ENCODE results near the gene E2F7.

The E2F7 gene

DNA sequence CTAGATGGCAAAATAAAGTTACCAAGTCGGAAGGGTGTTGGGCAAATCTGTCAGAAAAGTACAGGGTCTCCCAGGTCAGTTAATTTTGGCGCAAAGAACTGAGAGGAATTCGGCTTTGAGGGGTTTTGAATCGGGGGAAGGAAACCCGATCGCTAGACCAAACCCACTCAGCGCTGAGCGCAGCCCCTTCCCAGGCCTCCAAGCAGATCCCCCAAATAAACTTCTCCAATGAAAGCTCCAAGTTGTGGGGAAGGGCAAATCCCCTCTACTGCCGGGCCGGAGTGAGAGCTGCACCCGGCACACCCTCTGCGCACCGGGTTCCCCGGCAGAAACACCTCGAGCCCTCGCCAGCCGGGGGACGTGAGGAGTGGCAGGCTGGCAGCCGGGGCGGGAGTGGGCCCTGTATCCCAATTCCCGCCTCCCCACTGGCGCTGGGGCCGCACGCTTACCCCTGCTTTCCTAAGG is 441 bp downstream of the E2F7 start:
- no peak for DNase-seq (ENCODE audit: low read depth)

DNA sequence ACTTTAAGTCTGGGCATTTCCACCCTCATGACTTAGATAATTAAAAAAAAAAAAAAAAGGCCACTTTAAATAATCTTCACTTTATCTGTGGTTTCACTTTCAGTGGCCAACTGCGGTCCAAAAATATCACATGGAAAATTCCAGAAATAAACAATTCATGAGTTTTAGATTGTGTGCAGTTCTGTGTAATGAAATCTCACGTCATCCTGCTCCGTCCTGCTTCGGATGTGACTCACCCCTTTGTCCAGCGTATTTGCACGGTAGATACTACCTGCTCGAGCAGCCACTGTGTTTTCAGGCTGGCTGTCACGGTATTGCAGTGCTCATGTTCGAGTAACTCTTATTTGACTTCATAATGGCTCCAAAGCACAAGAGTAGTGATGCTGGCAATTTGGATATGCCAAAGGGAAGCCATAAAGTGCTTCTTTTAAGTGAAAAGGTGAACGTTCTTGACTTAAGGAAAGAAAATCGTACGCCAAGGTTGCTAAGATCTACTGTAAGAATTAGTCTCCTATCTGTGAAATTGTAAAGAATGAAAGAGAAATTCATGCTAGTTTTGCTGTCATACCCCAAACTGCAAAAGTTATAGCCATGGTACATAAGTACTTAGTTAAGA is 2.4 kb downstream of the E2F7 start:
- DNase-seq (ENCODE audit: low read depth), result no peak

DNA sequence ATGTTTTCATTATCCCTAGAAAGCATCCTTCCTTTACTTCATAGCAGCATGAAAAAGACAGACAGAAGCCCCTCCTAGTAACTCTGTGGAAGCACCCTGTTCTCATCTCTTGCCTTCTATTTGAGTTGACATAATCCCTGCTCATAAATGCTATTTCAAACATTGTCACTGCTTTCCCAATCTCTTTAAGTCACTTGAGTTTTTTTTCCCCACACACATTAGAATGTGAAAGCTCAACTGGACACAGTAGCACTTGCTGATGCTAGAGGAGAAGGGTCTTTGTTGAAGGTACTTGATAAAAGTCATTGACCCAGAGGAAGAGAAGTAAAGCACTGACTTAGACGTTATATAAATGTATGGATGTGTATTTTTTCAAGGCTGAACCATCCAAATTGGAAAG is 3.0 kb downstream of the E2F7 start:
- no peak for DNase-seq (ENCODE audit: low read depth)

DNA sequence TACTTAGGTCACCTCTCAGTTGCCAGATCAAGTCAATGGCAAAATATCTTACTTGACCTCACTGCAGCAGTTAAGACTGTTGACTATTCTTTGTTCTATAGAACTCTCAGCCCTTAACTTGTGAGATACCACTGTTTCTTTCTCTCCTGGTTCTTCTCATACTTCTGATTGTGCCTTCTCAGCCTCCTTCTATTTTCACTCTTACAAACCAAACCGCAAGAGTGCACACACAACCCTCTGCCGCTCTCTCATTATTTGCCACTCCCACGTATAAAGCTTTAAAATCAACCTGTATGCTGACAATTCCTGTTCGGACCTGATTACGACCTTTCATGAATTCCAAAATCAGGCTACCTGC is 4.5 kb downstream of the E2F7 start:
- DNase-seq (ENCODE audit: low read depth), result no peak

- DNase-seq (ENCODE audit: low read depth), result no peak
Observed at GRCh38 chr12:77060136-77060882, 5.1 kb downstream of the E2F7 start.

DNA sequence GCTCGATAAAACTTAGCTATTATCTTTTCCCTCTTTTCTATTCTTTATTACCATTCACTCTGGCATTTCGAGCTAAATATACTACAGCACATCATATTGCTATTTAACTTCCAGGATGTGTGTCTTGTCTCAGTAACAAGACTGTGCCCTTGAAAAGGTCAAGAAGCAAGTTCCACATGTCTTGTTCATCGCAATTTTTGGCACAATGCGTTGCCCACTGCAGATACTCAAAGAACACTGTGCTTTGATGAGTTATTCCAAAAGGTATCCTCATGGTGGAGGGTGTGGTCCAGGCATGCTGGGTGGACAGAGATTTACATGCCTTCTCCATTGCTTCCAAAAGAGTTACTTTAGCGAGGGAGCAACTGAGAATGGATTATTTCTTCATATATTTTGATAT is 6.6 kb downstream of the E2F7 start:
- DNase-seq (ENCODE audit: low read depth), result no peak

DNA sequence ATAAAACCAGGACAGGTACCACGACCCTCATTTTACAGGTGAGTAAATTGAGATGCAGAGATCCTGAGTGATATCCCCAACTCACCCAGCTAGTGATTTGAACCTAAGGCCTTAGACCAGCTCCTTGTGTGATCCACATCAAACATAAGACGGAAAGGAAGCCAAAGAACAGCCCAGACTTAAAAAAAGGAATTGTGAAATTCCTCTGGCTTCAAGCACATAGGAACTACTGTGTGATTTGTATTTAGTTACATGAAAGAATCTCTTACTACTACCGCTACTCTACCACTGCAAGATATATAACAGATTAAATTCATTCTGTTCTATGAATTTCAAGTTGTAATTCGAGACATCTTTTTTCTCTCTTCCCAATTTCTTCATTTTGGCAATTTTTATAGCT is 10.5 kb downstream of the E2F7 start:
- no peak for DNase-seq (ENCODE audit: low read depth)

DNA sequence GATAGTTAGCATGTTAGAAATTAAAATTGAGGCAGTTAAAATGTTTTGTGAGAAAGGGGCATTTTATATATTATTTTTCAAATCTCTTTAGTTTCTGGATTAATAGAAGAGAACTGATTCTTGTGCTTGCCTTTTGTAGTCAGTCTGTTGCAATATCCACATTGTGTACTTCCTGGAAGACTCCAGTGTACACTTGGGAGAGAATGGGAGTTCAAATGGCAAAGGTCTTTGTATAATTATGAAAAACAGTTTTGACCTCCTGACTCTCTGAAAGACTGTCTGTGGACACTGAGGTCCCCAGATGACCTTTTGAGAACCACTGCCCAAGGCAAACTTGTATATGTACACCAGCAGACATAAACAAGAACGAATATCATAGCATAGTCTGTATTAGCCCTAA is 12.1 kb downstream of the E2F7 start:
- DNase-seq (ENCODE audit: low read depth), result no peak

- DNase-seq (ENCODE audit: low read depth), result no peak
Observed at GRCh38 chr12:77049767-77050353, 15.5 kb downstream of the E2F7 start.

GRCh38 chr12:77047341-77048109 is 17.8 kb downstream of the E2F7 start:
- no peak for DNase-seq (ENCODE audit: low read depth)

DNA sequence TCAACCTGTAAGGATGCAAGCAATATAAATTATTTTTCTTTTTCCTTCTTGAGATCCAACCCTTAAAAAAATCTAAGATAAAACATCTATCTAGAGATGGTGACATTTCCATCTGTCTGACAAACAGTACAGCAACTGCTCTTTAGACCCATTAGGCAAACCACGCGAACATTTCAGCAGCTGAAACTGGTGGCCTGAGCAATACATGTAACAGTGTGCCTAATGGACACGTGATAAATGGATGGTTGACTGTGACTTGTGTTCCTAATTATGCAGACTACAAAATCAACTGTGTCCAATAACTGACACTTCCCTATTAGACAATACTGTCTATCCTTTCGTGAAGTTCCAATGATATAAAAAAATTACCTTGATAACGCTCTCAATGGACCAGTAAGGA is 18.9 kb downstream of the E2F7 start:
- no peak for DNase-seq (ENCODE audit: low read depth)

DNA sequence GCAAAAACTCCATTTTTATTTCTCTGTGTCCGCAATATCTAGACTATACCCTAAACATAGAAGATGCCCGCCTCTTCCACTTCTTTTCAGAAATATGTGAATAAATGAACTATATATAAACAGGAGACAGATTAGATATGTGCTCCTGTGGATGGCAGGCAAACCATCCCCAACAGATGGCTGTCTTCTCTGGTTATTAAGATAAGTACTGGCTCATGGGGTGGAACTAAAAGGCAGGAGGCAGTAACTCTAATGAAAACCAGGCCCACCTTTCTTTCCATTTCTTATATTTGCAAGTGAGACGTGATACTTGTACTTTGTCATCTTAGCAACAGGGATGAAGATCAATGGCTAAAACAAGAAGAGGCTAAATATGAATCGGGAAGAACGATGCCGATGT is 20.2 kb downstream of the E2F7 start:
- DNase-seq (ENCODE audit: low read depth), result no peak

- no peak for DNase-seq (ENCODE audit: low read depth)
Observed at GRCh38 chr12:77044721-77045120, 20.6 kb downstream of the E2F7 start.

DNA sequence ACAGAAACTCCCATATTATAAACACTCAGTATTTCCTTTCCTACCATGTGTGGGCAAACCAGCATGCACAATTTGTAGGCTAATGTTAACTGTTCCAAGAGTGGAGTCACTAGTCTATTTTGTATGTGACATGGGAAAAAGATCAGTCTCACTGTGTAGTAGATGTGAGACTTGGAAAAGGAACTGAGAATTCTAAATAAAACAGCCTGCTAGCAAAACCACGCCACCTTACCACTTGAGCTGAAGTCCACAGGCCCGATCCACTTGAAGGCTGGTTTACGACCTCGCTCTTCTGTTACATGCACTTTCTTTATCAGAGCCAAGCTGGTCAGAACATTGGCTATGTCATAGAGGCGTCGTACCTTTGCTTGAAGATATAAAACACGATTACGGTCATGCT is 22.5 kb downstream of the E2F7 start:
- DNase-seq (ENCODE audit: low read depth), result no peak

GRCh38 chr12:77040231-77040630 is 25.1 kb downstream of the E2F7 start:
- DNase-seq (ENCODE audit: low read depth), result no peak

- no peak for DNase-seq (ENCODE audit: low read depth)
Observed at GRCh38 chr12:77035226-77035625, 30.1 kb downstream of the E2F7 start.

DNA sequence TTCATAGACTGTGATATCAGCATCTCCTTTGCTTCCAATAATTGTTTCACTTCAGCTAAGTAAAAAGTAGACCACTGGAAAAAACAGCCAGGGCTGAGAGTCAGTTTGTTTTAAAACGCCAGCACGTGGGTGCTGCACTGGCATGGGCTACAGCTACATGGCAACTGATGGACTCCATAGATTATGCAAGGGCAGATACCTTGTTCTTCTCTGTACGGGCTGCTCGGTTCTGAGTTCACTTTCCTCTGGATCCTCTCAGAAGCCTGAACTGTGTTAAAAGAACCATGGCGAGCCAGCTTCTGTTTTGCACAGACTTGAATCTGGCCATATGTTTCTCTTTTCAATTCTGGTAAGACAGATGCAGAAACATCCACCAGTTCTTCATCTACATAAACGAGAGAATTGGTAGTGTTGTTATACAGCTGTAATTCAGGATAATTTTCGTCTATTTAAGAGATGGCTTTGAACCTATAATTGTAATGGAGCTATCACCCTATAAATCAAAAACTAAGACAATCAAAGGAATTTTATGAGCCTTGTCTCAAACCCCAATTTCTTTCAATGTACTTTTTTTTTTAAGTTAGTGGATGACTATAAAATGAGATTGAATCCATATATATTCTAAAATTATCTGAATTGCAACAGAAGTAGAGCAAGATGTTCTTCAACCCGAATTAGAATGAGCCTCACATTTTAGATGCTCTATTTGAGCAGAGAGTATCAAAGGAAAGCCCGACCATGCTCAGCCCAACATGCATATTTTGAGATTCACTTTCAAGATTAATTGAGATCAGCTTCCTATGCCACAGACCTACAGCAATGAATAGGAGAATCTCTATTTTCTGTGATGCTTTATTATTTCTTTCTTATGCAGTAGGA is 31.5 kb downstream of the E2F7 start:
- DNase-seq (ENCODE audit: low read depth), result no peak

DNA sequence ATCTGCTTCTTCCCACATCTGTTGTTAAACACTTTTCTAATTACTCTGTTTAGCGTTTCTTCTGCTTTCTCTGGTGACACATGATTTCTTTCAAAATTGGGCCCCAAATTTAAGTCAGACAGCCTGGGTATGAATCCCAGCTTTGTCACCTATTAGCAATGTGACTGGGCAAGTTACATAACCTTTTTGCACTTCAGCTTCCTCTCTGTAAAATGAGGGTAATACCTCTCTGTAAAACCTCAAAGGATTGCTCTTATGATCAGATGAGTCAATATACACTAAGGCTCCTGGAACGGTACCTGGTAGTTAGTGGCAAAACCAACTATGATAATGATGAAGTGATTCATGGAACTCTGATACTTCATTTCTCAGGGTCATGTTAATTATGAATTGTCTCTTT is 33.0 kb downstream of the E2F7 start:
- no peak for DNase-seq (ENCODE audit: low read depth)

- DNase-seq (ENCODE audit: low read depth), result no peak
Observed at GRCh38 chr12:77031745-77032144, 33.6 kb downstream of the E2F7 start.

DNA sequence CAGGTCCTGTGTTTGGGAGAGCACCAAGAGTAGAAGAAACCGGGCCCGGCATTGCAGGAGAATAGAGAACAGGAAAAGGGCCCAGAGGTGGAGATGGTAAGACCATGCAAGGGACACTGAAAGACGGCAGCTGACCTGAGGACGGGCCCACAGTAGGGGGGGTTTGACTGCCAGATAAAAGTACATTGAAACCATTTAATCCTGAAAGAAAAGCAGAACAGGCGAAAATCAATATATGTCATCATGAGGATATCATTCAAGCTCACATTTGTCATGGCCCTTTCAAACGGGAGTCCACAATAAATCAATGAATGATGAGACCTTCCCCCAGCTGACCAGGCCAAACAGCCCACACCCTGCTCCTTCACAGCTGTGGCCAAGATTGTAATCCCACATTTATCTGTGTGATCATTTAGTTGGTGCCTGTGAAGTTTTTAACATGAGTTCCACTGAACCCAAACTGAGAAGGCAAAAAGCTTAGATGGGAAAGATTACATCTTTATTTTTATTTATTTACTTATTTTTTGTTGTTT is 39.5 kb downstream of the E2F7 start:
- no peak for DNase-seq (ENCODE audit: low read depth)

- DNase-seq (ENCODE audit: low read depth), result no peak
Observed at GRCh38 chr12:77023501-77023900, 41.9 kb downstream of the E2F7 start.

GRCh38 chr12:77019920-77020319 is 45.4 kb downstream of the E2F7 start:
- no peak for DNase-seq (ENCODE audit: low read depth)

All from activated gamma-delta T cell treated with anti-CD3 and anti-CD28 coated beads, Interleukin-2, amount 50 U/mL, for 16 hours (primary cell).